Measurements from ENCODE around the gene ATPAF1.

ATPAF1 gene

DNA sequence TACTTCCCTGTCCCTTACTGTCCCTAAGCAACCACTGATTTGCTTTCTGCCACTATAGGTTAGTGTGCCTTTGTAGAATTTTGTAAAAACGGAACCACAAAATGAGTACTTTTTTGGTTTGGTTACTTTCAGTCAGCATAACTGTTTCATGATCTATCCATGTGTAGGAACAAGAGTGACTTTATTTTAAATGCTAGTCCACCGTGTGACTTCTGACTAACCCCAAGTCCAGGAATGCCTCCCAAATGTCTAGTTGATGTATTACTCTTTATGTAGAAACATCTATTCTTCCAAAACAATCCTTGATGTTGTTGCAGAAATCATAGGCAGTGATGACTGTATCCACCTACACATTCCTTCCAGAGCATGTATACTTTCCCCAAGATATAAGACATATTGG lies 21.3 kb downstream of the ATPAF1 start:
- no peak for DNase-seq

- no peak for DNase-seq
Observed at GRCh38 chr1:46646331-46646730, 21.8 kb downstream of the ATPAF1 start.

DNA sequence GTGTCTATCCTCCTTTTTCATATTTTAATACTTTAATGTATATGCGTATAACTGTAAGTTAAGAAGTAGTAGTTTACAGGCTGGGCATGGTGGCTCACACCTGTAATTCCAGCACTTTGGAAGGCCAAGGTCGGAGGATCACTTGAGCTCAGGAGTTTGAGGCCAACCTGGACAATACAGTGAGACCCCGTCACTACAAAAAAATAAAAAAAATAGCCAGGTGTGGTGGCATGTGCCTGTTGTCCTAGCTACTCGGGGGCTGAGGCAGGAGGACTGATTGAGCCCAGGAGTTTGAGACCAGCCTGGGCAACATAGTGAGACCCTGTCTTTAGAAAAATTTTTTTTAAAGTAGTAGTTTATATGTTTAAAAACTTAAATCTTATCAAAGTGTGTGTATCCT lies 22.3 kb downstream of the ATPAF1 start:
- DNase-seq, result no peak

DNA sequence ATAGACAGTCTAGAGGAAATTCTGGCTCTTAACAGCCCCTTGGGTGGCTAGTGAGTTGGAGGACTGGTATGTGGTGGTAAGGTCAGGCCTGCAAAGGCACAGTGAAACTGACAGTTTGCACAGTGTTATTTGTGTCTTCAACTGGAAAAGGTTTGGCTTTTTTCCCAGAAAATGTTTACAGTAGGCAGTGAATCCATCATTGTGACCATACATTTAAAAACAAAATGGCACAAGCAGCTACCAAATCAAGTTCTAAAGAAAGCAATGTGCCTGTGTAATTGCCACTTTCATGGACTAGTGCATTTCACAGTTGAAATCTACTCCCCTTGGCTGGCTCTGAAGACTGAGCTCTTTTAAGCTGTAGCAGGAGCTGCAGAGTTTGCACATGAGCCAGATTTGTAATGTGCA lies 24.8 kb downstream of the ATPAF1 start:
- DNase-seq, result peak; percentile 76

- no peak for DNase-seq
Observed at GRCh38 chr1:46642115-46642680, 26.0 kb downstream of the ATPAF1 start.

- DNase-seq, result no peak
Observed at GRCh38 chr1:46639547-46639946, 28.6 kb downstream of the ATPAF1 start.

DNA sequence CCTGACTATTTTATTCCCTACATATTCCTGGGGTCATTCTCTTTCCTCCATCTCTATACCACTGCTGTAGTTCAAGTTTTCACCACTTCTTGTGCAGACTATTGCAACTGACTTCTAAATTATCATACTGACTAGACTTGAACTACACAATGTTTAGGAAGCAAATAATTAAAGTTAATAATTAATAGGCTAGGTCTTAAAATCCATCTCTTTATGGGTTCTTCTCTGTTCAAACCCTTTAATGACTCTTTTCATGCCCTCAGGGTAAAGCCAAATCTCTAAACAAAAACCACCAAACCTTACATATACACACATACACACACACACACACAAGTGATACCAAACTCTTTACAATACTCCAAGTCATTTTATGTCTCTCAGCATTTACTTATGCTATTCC lies 29.2 kb downstream of the ATPAF1 start:
- no peak for DNase-seq

GRCh38 chr1:46637444-46638083 lies 30.6 kb downstream of the ATPAF1 start:
- DNase-seq, result no peak

GRCh38 chr1:46635205-46635604 lies 33.0 kb downstream of the ATPAF1 start:
- no peak for DNase-seq

- no peak for DNase-seq
Observed at GRCh38 chr1:46630719-46631118, 37.4 kb downstream of the ATPAF1 start.

GRCh38 chr1:46623743-46624644 lies 44.2 kb downstream of the ATPAF1 start:
- DNase-seq, result no peak

DNA sequence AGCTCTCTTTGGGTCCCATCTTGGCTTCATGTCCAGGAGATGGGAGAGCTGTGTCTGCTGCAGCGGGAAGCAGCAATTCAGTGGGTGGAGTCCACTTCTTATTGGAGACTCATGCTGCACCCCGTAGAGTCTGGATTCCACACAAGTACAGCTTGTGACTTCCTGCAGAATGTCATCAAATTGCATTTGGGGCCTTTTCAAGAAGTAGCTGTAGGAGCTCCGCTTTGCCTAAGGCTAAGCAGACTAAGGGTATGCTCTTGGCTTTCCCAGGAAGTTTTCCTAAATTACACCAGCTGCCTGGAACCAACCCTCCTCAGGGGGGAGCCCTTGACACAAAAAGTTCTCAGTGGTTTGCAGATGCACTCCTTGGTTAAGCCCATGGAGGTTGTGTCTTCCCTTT lies 45.8 kb downstream of the ATPAF1 start:
- peak; percentile 31 for DNase-seq

GRCh38 chr1:46621930-46622329 lies 46.2 kb downstream of the ATPAF1 start:
- no peak for DNase-seq

DNA sequence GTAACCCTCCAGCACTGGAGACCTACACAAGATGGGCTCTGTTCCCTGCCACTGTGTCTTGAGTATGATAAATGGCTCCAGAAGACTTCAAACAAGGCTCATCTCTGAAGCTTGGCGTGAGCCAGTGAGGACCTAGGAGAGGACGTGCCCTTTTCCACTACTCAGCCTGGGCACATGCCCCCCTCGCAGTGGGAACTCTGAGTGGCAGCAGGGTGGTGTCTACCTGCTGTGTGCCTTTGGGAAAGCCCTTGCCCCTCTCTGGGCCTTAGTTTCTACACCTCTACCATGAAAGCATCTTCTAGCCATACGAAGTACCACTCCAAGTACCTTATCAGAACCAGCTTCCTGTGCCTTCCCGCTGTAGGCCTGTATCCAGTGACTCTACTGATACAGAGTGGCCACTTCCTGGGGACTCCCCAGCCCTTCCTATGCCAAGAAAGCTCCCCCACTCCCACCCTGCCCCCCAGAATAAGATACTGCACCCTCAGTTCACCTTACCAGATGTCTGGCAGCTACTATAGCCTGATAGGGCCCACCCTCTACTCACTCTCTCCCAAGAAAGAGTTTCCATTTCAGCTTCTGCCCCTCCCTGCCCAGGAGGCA lies 48.4 kb downstream of the ATPAF1 start:
- no peak for DNase-seq

DNA sequence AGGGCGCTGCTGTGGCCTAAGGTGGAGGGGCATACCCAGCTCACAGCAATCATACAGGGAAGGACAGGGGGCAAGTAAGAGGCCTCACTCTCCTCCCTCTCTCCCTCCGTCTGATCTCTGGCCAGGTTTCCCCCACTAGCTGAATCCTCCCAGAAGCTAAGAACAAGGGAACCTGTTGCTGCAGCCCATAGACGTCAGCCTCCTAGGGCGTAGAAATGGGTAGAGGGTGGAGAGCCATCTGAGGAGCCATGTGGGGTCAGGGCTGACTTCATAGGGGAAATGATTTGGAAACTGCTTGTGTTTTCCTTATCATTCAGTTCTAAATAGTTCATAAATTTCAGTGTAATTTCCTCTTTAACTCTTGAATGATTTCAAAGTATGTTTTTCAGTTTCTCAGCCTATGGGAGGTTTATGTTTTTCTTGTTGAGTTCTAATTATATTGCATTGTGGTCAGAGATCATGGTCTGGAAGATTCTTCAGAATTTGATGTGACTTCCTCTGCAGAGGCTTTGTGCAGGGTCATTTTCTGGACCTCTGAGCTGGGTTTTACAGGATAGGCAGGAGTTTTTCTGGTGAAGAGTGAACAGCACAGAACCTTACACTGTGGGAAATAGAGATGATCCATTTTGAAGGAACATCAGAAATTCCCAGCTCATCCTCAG lies 49.3 kb downstream of the ATPAF1 start:
- DNase-seq, result no peak

GRCh38 chr1:46617833-46618232 lies 50.3 kb downstream of the ATPAF1 start:
- DNase-seq, result no peak

- no peak for DNase-seq
Observed at GRCh38 chr1:46617108-46617800, 50.9 kb downstream of the ATPAF1 start.

GRCh38 chr1:46616277-46617107 lies 51.7 kb downstream of the ATPAF1 start, which contains the start of gene MOB3C:
MOB3C (minus strand) TSS chr1:46616811; CDS start chr1:46613321, 3,490 bp downstream.
- no peak for DNase-seq

- DNase-seq, result no peak
Observed at GRCh38 chr1:46615735-46616134, 52.4 kb downstream of the ATPAF1 start.

DNA sequence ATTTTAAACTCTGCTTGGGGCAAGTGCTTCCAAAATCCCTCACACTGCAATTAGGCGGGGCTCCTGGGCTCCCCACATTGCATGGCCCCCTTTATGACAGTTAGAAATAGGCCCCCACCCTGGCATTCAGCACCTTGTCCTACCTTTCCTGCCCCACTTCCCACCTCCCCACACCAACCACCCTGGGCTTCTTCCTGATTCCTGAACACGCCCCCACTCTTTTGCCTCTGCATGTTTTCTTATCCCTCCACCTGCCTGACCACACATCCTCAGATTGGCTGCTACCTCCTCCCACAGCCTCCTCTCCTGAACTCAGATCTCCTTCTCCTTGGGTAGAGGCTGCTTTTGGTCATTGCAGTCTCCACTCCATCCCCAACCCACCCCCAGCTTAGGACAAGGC lies 53.1 kb downstream of the ATPAF1 start:
- DNase-seq, result no peak

DNA sequence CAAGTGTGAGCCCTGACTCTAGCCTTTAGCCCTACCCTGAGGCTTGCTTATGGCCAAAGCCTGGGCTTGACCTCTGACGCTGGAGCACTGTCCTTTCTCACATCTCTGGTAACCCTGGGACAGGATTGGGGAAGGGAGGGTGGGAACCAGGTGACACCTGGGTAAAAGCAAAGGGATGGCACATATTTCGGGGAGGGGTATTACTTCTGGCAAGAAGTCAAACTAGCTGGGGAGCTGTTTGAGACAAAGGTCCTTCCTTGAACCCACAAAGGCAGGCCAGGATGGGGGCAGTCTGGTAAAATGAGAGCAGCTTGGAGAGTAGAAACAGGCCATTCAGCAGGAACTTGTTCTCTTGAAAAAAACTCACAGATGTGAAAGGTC lies 53.6 kb downstream of the ATPAF1 start:
- DNase-seq, result no peak

Measured in NCI-H748 treated with DMSO at 0.1 percent for 48 hours (cell line).